ENCODE results near the gene SAPCD2.
"Not testable (repeated sequence)": the region's sequence is repeated elsewhere in the genome, so short reads cannot be mapped to it uniquely, and the experiment has no call there.

The SAPCD2 gene

DNA sequence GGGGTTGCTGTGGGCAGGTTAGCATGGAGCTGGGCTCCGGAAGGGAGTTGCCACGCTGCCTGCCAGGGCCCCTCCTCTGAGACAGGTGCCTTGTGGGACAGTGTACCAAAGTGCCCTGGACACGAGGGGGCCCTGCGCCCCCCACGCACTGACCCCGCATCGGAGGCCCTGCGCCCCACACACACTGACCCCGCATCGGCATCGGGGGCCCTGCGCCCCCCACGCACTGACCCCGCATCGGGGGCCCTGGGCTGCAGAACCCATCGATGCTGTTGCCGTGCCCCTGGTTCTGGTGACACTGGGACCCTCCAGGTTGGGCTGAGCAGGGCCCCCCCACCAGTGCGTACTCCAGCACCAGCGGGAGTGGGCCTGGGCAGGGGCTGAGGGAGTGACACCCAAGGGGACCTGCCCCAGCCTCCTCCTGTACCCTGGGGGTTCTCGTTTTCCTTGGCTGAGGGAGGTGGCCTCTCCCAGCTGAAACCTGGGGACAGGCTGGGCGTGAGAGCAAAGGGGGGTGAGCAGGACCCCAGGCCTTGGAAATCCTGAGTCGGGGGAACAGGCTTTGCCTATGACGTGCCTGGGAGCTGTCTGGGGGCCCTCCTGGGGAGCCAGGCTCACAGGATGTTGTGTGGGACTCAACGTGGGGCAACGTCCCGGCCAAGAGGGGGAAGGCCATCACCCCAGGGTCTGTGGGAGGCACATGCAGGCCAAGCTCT lies 6.9 kb downstream of the SAPCD2 start:
- H3K9ac ChIP-seq (ENCODE audit: low read length): no peak overlapping the region
- H3K4me3 ChIP-seq (ENCODE audit: low read length): no peak overlapping the region
- no peaks in the 10 kb centered on the region for H3K36me3 ChIP-seq (replicated peaks; ENCODE audit: insufficient read depth, low read length)
- H3K4me2 ChIP-seq (ENCODE audit: low read depth, low read length): no peak overlapping the region
- 0 out of 2 replicates have a peak, but pooled peaks cover 3% of the 10 kb centered on the region for H4K20me1 ChIP-seq (ENCODE audit: insufficient read depth, low read length)
- H3F3A ChIP-seq (ENCODE audit: insufficient read depth, low read length): peaks cover 7% of the 10 kb centered on the region
- H3K79me2 ChIP-seq (ENCODE audit: low read length): peaks cover 17% of the 10 kb centered on the region
- no peaks in the 10 kb centered on the region for H3K9me3 ChIP-seq (replicated peaks; ENCODE audit: insufficient read depth, low read length)
- H3K27me3 ChIP-seq (replicated peaks; ENCODE audit: insufficient read depth, low read length): peaks cover 14% of the 10 kb centered on the region
- peaks cover 7% of the 10 kb centered on the region for H3K4me1 ChIP-seq (ENCODE audit: low read length)
- no peak overlapping the region for H2AFZ ChIP-seq (ENCODE audit: low read length)
- no peaks in the 10 kb centered on the region for H3K9me2 ChIP-seq (replicated peaks; ENCODE audit: insufficient read depth, low read length)
- no peak for DNase-seq
- no peak overlapping the region for H3K27ac ChIP-seq (ENCODE audit: low read length)
- TF ChIP-seq, protein P1, sequence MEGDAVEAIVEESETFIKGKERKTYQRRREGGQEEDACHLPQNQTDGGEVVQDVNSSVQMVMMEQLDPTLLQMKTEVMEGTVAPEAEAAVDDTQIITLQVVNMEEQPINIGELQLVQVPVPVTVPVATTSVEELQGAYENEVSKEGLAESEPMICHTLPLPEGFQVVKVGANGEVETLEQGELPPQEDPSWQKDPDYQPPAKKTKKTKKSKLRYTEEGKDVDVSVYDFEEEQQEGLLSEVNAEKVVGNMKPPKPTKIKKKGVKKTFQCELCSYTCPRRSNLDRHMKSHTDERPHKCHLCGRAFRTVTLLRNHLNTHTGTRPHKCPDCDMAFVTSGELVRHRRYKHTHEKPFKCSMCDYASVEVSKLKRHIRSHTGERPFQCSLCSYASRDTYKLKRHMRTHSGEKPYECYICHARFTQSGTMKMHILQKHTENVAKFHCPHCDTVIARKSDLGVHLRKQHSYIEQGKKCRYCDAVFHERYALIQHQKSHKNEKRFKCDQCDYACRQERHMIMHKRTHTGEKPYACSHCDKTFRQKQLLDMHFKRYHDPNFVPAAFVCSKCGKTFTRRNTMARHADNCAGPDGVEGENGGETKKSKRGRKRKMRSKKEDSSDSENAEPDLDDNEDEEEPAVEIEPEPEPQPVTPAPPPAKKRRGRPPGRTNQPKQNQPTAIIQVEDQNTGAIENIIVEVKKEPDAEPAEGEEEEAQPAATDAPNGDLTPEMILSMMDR (IDR thresholded peaks at IDR 0.05; ENCODE audit: low read length): no peak
- no peak for TF ChIP-seq EZH2phosphoT487 (IDR thresholded peaks at IDR 0.05; ENCODE audit: low read length)

DNA sequence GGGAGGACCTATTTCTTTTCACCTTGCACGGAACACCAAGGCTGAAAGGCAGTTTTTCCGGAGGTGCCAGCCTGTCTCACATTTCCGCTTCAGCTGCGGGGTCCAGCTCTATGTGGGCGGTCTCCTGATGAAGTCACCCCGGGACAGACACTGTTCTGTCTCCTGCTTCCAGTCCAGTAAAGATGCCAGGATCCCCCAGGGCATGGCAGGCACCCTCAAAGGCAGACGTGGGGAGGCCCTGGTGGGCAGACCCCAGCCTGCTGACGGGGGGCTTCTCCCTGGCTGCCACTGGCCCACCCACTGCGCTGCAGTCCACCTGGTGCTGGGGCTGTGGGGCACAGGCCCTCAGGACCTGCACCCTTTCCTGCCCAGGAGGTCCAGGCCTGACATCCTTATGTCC lies 7.6 kb downstream of the SAPCD2 start:
- H3K27me3 ChIP-seq (replicated peaks; ENCODE audit: insufficient read depth, low read length): peaks cover 21% of the 10 kb centered on the region
- H3K9ac ChIP-seq (ENCODE audit: low read length); H4K20me1 ChIP-seq (ENCODE audit: insufficient read depth, low read length); H3K4me2 ChIP-seq (ENCODE audit: low read depth, low read length); H3K4me1 ChIP-seq (ENCODE audit: low read length); H3K27ac ChIP-seq (ENCODE audit: low read length); H3K36me3 ChIP-seq (replicated peaks; ENCODE audit: insufficient read depth, low read length); H3K9me2 ChIP-seq (replicated peaks; ENCODE audit: insufficient read depth, low read length); H3K9me3 ChIP-seq (replicated peaks; ENCODE audit: insufficient read depth, low read length); H3K4me3 ChIP-seq (ENCODE audit: low read length); DNase-seq; H3F3A ChIP-seq (ENCODE audit: insufficient read depth, low read length); H2AFZ ChIP-seq (ENCODE audit: low read length): not testable (repeated sequence)
- H3K79me2 ChIP-seq (ENCODE audit: low read length): peaks cover 14% of the 10 kb centered on the region

DNA sequence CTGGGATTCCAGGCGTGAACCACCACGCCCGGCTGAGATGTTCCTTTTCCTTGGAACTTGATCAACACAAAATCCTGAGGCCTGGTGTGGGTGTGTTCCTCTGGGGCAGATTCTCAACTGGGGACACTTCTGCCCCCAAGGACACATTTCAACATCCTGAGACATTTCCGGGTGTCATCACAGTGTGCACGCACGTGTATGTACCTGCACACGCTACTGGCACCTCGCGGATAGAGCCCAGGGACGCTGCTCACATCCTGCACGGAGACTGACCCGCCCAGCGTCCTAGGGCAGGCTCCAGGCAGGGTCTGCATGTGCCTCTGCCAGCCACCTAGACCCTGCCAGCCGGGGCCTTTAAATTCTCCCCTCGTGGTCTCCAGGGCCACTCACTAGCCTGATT lies 8.0 kb downstream of the SAPCD2 start:
- Histone ChIP-seq H2AFZ (ENCODE audit: low read length) (no peak overlapping the region), H3K4me1 (ENCODE audit: low read length) (no peaks in the 10 kb centered on the region), H3K27ac (ENCODE audit: low read length) (no peak overlapping the region), H3K9me2 (replicated peaks; ENCODE audit: insufficient read depth, low read length) (no peaks in the 10 kb centered on the region), H3K79me2 (ENCODE audit: low read length) (peaks cover 14% of the 10 kb centered on the region), H4K20me1 (ENCODE audit: insufficient read depth, low read length) (no peaks in the 10 kb centered on the region), H3F3A (ENCODE audit: insufficient read depth, low read length) (no peaks in the 10 kb centered on the region), H3K4me3 (ENCODE audit: low read length) (no peak overlapping the region), H3K9me3 (replicated peaks; ENCODE audit: insufficient read depth, low read length) (no peaks in the 10 kb centered on the region), H3K36me3 (replicated peaks; ENCODE audit: insufficient read depth, low read length) (no peaks in the 10 kb centered on the region), H3K27me3 (replicated peaks; ENCODE audit: insufficient read depth, low read length) (peaks cover 25% of the 10 kb centered on the region), H3K9ac (ENCODE audit: low read length) (no peak overlapping the region), H3K4me2 (ENCODE audit: low read depth, low read length) (no peak overlapping the region)
- TF ChIP-seq, protein P1 (IDR thresholded peaks at IDR 0.05; ENCODE audit: low read length): no peak
- TF ChIP-seq EZH2phosphoT487 (IDR thresholded peaks at IDR 0.05; ENCODE audit: low read length) (no peak), EZH2 (optimal IDR thresholded peaks at IDR 0.05; ENCODE audit: low read depth, low read length) (no peak)
- no peak for DNase-seq

DNA sequence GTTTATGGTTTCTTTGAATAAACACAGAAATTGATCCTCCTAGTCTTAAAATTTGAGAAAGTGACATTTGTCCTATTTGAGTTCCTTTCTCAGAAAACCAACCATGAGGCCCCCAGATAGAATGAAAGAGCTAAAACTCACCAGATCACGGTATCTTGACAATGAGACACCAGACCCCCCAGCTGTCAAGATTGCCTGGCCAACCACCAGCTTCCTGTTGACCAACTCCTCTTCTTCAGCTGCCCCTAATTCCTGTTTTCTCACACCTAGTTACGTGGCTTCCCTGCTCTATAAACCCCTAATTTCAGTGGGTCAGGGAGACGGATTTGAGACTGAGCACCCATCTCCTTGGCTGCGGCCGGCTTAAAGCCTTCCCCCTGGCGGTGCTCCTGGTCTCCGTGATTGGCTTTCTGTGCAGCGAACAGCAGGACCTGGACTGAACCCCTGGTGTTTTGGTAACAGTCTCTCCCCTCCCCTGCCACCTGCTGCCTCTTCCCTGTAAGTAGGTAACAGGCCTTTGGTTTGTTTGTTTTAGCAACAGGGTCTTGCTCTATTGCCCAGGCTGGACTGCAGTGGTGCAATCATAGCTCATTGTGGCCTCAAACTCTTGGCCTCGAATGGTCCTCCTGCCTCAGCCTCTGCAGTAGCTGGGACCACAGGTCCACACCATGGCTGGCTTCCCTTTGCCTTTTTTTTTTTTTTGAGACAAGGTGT lies 11.7 kb downstream of the SAPCD2 start:
- Histone ChIP-seq H3K9ac (ENCODE audit: low read length) (no peak overlapping the region), H3K4me2 (ENCODE audit: low read depth, low read length) (no peak overlapping the region), H4K20me1 (ENCODE audit: insufficient read depth, low read length) (no peaks in the 10 kb centered on the region), H3K4me1 (ENCODE audit: low read length) (no peaks in the 10 kb centered on the region), H2AFZ (ENCODE audit: low read length) (no peak overlapping the region), H3F3A (ENCODE audit: insufficient read depth, low read length) (no peaks in the 10 kb centered on the region), H3K27me3 (replicated peaks; ENCODE audit: insufficient read depth, low read length) (peaks cover 43% of the 10 kb centered on the region), H3K79me2 (ENCODE audit: low read length) (no peaks in the 10 kb centered on the region), H3K27ac (ENCODE audit: low read length) (no peak overlapping the region), H3K9me3 (replicated peaks; ENCODE audit: insufficient read depth, low read length) (no peaks in the 10 kb centered on the region), H3K36me3 (replicated peaks; ENCODE audit: insufficient read depth, low read length) (no peaks in the 10 kb centered on the region), H3K4me3 (ENCODE audit: low read length) (no peak overlapping the region), H3K9me2 (replicated peaks; ENCODE audit: insufficient read depth, low read length) (no peaks in the 10 kb centered on the region)
- no peak for TF ChIP-seq EZH2phosphoT487 (IDR thresholded peaks at IDR 0.05; ENCODE audit: low read length)
- DNase-seq: no peak

All from MM.1S (cell line).